Measurements from ENCODE around the gene MINK1. TPM values are rescaled to one million over a fixed set of nuclear protein-coding genes. Genes with fewer than 3 reads are reported as not detected.
"Not testable (repeated sequence)": the region's sequence is repeated elsewhere in the genome, so short reads cannot be mapped to it uniquely, and the experiment has no call there.

The MINK1 gene
- total RNA-seq, 1 donor from 2014 or later: 161 TPM

- DNase-seq (ENCODE audit: low spot score): no peak
These were observed 13.7 kb downstream of the MINK1 start for GRCh38 chr17:4846635-4847390.

- DNase-seq (ENCODE audit: low spot score): no peak
These were observed 15.9 kb downstream of the MINK1 start for GRCh38 chr17:4849011-4849536.

DNA sequence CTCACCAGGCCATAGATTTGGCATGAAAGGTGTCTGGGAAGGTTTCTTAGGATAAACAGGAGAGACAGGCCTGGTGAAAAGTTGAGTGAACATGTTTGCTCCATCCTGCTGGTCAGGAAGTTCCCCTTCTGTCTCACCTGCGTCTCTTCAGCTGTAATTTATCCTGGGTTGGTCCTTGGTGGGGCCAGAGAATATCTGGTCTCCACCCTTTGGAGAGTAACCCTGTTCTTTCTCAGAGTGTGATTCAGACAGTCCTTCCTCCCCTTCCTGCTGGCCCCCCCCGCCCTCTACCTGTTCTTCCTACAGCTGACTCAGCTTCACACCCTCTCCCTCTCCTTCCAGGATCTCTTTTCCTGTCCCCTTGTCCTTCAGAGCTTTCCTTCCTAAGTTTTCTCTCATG lies 17.1 kb downstream of the MINK1 start:
- DNase-seq (ENCODE audit: low spot score): no peak

DNA sequence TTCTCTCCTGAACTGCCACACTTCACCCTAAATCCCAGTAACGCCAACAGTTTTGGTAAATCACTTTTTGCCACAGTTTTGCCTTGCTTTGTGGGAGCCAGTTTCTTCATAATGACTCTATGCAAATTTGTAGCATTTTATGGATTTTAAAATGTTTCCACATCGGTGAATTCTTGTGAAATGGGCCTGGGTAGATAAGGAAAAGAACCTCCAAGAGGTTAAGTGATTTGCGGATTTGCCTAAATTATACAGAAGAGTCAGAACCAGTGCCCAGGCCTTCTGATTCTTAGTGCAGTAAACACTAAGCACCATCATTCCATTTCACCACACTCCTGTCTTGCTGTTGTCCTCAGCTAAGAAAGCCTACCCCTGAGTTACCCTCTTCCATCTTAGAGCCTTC lies 17.9 kb downstream of the MINK1 start:
- no peak for DNase-seq (ENCODE audit: low spot score)

GRCh38 chr17:4852567-4853207 lies 19.5 kb downstream of the MINK1 start:
- no peak for DNase-seq (ENCODE audit: low spot score)

DNA sequence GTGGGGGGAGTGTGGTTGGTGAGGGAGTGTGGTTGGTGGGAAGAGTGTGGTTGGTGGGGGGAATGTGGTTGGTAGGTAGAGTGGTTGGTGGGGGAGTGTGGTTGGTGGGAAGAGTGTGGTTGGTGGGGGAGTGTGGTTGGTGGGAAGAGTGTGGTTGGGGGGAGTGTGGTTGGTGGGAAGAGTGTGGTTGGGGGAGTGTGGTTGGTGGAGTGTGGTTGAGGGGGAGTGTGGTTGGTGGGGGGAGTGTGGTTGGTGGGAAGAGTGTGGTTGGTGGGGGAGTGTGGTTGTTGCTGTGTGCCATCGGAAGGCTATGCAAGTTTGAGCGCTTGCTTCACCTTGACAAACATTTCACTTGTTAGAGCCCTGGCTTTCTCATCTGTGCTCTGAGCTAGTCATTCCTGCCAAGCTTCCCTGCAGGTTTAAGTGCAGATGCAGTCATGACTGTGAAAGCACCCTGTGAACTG lies 20.1 kb downstream of the MINK1 start:
- no peak for DNase-seq (ENCODE audit: low spot score)

DNA sequence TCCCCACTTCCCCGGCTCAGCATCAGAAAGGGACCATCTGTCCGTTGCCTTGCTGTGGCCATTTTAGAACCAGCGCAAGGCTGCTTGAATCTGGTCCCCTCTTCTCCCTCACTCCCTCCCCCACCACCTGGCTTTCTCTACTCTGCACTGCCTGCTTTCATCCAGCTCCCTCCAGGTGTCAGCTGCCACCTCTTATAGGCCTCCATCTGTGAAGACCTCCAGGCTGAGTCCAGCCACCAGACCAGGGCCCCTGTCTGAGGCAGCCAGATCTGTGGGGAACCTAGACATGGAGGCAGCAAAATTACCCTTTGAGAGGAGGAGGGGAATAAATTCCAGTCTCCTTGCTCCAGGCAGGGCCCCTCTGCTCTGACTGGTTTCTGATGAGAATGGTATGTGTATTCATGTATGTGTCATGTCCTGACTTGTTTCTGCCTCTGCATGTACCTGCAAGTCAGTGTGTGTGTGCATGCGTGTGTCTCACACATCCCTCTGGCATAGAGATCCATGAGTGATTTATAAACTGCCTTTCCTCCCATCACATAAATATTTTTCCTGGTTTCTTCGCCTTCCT lies 21.1 kb downstream of the MINK1 start:
- DNase-seq (ENCODE audit: low spot score): no peak

DNA sequence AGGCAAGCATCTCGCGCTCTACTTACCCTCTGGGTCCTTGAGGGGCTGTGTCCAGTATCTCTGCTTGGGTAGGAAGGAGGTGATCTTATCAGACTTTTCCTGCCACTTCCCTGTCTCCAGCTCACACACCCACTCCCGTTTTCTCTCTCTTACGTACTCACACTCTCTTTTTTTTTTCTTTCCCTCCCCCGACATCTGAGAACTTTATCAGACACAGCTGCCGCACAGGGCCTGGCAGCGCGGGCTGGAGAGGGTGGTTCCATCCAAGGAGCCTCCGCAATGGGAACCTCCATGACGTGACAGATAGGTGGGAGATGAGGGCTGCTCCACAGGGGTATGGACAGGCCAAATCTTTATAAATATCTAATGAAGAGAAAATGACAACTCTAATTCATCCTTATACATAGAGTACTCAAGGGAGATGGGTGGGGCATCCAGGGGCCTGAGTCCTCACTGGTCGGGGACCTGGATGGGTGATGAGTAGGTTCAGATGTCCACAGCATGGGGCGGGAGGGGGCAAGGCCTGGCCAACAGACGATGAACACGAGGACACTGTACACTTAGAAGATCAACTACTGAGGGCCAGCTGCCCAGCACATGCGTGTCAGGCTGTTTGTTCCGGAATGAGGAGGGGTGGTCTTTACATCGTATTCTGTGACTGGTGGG lies 23.3 kb downstream of the MINK1 start:
- no peak for DNase-seq (ENCODE audit: low spot score)

DNA sequence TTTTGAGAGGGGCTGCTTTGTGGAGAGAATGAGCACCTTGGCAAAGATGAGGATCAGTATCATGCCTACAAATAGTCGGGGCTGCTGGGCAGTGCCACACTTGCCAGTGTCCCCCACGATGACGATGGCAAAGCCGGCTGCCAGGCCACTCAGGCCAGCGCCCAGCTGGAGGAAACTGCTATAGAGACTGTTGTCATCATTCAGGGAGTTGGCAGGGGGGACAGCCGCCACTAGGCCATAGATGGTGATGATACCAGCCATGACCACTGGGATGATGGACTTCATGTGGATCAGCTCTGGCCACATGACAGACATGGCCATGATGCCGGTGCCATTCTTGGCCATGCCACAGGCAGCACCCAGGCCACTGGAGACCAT lies 23.8 kb downstream of the MINK1 start:
- DNase-seq (ENCODE audit: low spot score): no peak

- DNase-seq (ENCODE audit: low spot score): not testable (repeated sequence)
These were observed 24.2 kb downstream of the MINK1 start for GRCh38 chr17:4857347-4857746.

GRCh38 chr17:4858068-4858881 lies 25.1 kb downstream of the MINK1 start:
- DNase-seq (ENCODE audit: low spot score): peak; percentile 40

DNA sequence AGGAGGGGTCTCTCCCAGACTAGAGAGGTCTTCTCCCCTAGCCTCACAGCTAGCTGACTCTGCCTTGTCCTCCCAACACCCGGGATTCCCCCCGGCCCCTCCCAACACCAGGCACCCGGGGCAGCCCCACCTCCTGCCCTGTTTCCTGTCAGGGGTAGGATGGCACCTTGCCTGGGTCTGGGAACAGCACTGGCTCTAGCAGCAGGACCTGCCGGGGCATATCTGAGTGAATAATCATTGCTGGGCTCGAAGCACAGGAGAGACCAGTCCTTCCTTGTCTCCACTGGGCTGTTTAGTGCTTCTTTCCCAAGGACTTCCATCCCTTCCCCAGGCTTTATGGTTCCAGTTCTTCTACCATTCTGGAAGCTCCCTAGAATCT lies 25.7 kb downstream of the MINK1 start:
- DNase-seq (ENCODE audit: low spot score): peak; percentile 44

DNA sequence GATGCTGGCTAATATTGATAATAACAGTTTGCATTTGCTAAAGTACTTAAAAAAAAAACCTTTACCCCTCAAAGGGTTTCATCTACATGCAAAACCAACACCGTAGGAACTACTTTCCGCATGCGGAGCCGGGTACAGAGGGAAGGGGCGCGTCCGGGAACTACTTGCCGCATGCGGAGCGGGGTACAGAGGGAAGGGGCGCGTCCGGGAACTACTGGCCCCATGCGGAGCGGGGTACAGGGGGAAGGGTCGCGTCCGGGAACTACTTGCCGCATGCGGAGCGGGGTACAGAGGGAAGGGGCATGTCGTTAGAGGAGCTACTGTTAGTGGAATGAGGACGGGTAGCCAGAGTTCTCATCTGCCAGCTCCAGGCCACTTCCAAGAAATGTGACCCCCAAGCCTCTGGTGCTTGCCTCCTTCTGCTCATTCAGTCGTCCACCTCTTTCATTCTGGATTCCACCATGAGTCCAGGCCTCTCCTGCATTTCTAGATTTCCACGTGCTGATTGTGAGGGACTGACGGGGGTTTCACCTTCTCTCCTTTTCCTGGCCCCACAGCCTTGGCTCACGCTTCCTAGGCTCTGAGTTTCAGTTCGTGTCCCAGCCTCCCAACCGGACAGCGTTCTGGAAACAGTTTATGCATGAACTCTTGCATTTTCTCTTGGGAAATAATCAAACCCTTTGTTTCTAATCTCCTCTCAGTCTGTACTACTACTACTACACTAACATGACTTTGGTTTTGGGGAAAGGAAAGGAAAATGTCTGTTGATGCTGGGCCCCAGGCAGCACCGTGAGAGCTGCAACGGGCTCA lies 26.9 kb downstream of the MINK1 start:
- no peak for DNase-seq (ENCODE audit: low spot score)

DNA sequence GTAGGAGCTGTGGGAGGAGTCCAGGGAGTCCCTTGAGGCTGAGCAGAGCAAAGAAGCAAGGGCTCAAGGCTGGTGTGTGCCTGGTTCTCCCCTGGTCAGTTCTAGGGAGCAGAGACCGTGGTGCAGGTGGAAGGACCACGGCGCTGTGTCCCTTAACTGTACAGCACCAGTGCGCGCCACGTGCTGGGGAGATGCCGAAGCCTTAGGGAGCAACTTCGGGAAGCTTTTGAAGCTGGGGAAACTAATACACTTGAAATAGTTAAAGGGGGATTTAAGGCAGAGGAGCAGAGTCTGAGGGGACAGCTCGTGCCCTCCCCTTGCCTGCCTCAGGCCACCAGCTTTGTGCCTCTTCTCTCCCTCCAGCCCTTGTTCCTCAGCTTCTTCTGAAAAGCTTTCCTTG lies 27.5 kb downstream of the MINK1 start:
- DNase-seq (ENCODE audit: low spot score): no peak

GRCh38 chr17:4861052-4861451 lies 27.9 kb downstream of the MINK1 start:
- no peak for DNase-seq (ENCODE audit: low spot score)

DNA sequence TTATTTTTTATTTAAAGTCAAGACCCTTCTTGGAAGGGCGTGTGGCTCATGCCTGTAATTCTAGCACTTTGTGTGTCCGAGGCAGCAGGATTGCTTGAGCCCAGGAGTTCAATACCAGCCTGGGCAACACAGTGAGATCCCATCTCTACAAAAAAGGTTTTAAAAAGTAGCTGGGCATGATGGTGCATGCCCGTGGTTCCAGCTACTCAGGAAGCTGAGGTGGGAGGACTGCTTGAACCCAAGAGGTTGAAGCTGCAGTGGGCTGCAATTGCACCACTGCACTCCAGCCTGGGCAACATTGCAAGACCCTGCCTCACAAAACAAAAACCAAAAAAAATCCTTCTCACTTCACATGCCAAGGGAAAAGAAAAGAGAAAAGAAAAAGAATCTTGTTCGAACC lies 29.6 kb downstream of the MINK1 start:
- DNase-seq (ENCODE audit: low spot score): no peak

- no peak for DNase-seq (ENCODE audit: low spot score)
These were observed 30.2 kb downstream of the MINK1 start for GRCh38 chr17:4863321-4863720.

GRCh38 chr17:4867535-4867934 lies 34.4 kb downstream of the MINK1 start:
- DNase-seq (ENCODE audit: low spot score): not testable (repeated sequence)

- DNase-seq (ENCODE audit: low spot score): not testable (repeated sequence)
These were observed 36.2 kb downstream of the MINK1 start for GRCh38 chr17:4869058-4869998.

Data from mucosa of gallbladder (tissue), 1 donor.